Measurements from ENCODE around the gene PGR. TPM values are rescaled to one million over a fixed set of nuclear protein-coding genes. Genes with fewer than 3 reads are reported as not detected.

PGR gene
- total RNA-seq, 1 donor from 2014 or later = not detected

DNA sequence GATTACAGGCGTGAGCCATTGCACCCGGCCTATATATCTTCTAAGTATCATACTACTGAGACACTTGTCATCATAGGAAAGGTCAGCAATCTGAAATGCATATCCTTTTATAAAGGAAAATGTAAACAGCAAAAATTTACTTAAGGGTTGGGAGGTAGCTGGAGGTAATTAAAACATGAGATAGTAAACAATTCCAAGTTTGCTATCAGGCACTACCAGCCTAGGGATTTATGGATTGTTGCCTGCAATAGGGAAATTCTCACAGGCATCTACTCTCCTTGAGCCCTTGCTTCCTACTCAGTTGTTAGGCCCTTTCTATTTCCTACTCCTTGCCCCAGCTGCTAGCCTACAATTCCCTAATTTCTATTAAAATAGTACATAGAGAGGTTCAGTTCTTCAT is 16.1 kb downstream of the PGR start:
- TF ChIP-seq, protein P1, sequence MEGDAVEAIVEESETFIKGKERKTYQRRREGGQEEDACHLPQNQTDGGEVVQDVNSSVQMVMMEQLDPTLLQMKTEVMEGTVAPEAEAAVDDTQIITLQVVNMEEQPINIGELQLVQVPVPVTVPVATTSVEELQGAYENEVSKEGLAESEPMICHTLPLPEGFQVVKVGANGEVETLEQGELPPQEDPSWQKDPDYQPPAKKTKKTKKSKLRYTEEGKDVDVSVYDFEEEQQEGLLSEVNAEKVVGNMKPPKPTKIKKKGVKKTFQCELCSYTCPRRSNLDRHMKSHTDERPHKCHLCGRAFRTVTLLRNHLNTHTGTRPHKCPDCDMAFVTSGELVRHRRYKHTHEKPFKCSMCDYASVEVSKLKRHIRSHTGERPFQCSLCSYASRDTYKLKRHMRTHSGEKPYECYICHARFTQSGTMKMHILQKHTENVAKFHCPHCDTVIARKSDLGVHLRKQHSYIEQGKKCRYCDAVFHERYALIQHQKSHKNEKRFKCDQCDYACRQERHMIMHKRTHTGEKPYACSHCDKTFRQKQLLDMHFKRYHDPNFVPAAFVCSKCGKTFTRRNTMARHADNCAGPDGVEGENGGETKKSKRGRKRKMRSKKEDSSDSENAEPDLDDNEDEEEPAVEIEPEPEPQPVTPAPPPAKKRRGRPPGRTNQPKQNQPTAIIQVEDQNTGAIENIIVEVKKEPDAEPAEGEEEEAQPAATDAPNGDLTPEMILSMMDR (conservative IDR thresholded peaks at IDR 0.05; ENCODE audit: low read depth, low read length) = no peak
- no peak for DNase-seq (ENCODE audit: low read depth)
- no peak overlapping the region for H3K4me3 ChIP-seq (ENCODE audit: low read depth, low read length)

DNA sequence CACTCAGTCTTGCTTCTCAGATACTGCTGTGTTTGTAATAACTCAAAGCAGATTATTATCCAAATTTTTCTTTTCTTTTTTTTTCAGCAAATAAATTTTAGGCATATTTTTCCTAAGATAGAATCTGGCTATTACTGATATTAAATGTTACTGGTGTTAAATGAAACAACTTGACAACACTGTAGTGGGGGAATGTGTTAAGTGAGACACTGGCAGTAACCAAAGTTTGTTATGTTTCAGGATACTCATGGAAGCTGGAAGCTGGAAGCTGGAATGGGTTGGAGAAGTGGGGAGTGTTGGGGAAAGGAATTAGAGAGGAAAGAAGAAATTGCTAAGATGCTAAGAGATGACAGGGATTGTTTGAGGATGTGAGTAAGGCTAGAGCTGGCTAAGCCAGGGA is 24.9 kb downstream of the PGR start:
- DNase-seq (ENCODE audit: low read depth) = no peak
- no peak overlapping the region for H3K4me3 ChIP-seq (ENCODE audit: low read depth, low read length)
- TF ChIP-seq, protein P1 (conservative IDR thresholded peaks at IDR 0.05; ENCODE audit: low read depth, low read length) = no peak

DNA sequence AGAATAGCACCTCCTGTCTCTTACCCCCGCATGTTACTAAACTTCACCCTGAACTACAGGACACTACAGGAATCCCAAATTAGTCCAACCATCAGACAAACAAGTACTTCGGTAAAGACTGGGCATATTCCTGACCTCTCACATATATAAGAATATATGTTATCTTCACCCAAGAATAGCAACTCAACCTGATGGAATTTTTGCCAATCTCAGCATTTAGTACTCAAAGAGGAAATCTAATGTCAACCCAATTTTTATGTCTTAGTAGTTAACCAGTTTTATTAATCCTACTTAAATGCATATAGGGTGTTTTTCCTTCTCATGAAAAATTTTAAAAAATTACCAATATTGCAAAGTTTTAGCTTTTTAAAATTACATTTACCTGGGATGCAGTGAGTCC is 26.2 kb downstream of the PGR start:
- TF ChIP-seq, protein P1 (conservative IDR thresholded peaks at IDR 0.05; ENCODE audit: low read depth, low read length) = no peak
- DNase-seq (ENCODE audit: low read depth) = no peak
- no peak overlapping the region for H3K4me3 ChIP-seq (ENCODE audit: low read depth, low read length)

DNA sequence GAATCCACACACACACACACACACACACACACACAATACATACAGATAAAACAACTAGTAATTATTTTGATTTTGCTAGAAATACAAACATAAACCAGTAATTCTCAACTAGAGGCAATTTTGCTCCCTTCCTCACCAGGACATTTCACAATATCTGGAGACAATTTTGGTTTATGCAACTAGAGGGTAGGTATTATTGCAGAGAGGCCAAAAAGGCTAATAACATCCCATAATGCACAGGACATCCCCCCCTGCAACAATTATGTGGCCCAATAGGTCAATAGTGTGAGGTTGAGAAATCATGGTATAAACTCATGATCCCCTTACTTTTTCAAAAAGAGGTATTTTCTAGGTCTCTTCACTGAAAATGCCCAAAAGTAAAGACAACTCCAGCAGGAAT is 29.0 kb downstream of the PGR start:
- DNase-seq (ENCODE audit: low read depth) = no peak
- H3K4me3 ChIP-seq (ENCODE audit: low read depth, low read length) = no peak overlapping the region
- TF ChIP-seq, protein P1 (conservative IDR thresholded peaks at IDR 0.05; ENCODE audit: low read depth, low read length) = no peak

DNA sequence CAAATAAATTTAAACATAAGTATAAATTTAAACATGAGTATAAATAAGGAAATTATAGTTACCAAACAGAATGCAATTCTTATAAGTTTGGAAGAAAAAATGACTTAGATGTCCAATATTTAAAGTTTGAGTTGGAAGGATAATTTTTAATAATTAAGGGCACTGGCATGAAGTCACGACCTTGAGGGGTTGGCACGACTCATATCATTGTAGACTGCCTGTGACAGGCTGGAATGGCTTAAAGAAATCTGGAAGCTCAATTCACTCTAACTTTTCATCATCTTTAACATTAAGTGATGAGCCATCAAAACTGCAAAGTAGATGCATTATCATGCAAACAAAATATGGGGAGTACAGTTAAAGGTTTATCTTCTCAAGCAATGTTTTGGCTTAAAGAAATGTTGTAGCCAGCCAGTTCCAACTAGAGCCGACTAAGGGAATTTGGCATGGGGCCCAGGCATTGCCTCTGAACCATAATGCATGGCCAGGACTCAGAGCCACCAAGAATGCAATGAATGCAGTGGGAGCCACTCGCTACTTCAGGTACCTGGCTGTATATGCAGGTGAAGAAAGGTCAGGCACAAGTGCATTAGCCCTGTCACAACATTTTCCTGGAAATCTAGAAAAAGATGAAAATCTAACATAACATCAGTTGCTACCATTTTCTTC is 33.4 kb downstream of the PGR start:
- H3K4me3 ChIP-seq (ENCODE audit: low read depth, low read length) = no peak overlapping the region
- no peak for DNase-seq (ENCODE audit: low read depth)
- TF ChIP-seq, protein P1 (conservative IDR thresholded peaks at IDR 0.05; ENCODE audit: low read depth, low read length) = no peak

DNA sequence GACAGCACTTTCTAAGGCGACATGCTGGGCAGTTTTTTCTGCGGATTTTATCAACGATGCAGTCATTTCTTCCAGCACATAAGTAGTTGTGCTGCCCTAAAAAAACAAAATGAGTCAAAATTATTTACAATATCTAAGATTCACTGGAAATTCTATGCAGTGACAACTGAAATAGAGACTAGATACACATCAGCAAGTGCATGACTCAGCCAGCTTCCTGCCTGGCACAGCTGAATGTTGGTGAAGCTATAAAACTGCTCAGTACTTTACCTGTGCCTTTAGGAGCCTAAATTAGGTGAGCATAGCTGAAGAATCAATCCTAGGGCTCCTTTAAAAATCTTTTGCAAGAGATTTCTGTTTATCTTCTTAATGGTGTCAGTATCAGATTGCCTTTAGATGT is 37.8 kb downstream of the PGR start:
- no peak for DNase-seq (ENCODE audit: low read depth)
- TF ChIP-seq, protein P1 (conservative IDR thresholded peaks at IDR 0.05; ENCODE audit: low read depth, low read length) = no peak

DNA sequence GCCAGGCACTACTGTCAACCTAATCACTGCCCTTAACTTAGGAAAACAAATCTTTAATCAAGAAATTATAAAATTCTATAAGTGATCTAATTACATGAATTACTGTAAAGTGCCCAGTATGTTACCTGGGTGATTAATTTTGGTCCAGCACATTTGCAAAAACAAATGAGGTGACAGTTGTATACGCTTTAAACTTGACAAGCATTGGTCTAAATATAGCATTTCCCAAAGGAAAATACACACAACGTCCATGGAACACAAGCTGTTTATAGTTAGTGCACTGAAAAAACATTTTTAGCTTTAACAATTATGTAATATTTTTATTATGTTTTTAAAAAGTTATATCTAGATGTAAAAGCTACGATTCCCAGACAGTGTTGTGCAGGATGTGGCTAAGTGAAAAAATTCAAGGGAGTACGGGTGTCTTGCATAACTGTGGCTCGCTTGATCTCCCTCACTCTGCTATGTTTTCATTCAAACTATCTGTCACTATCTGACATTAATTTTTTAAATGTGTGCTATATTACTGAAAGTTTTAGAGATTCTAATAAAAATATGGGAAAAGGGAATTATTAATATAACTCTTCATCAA is 38.8 kb downstream of the PGR start:
- no peak for DNase-seq (ENCODE audit: low read depth)
- H3K4me3 ChIP-seq (ENCODE audit: low read depth, low read length) = no peak overlapping the region
- TF ChIP-seq, protein P1 (conservative IDR thresholded peaks at IDR 0.05; ENCODE audit: low read depth, low read length) = no peak

More for the DNA sequence above, 37.8 kb downstream of the PGR start:
- H3K4me3 ChIP-seq (ENCODE audit: low read depth, low read length) = no peak overlapping the region
